AG10803 (cell line): ENCODE measurements around the gene KLKB1.

ENCODE experiments used
- DNase-seq: peaks from one replicate; pipeline ENCODE4 v3.0.0; 2010; ENCODE audit warnings: low read depth
- H3K4me3 ChIP-seq: 2 replicates; pipeline ENCODE4 v1.5.1; 2011; ENCODE audit warnings: mild to moderate bottlenecking, low read length, control low read depth
- TF ChIP-seq, protein P1 (sequence below): conservative IDR thresholded peaks from 2 replicates; pipeline ENCODE4 v1.5.1; 2011; ENCODE audit warnings: mild to moderate bottlenecking, low read length, control low read depth, inconsistent platforms

KLKB1 gene

GRCh38 chr4:186227221-186227620, at the start of gene KLKB1:
KLKB1 (plus strand) TSS chr4:186227507; CDS start chr4:186228196, 689 bp downstream.
- no peak within 1 kb of the TSS for H3K4me3 ChIP-seq
- TF ChIP-seq, protein P1, sequence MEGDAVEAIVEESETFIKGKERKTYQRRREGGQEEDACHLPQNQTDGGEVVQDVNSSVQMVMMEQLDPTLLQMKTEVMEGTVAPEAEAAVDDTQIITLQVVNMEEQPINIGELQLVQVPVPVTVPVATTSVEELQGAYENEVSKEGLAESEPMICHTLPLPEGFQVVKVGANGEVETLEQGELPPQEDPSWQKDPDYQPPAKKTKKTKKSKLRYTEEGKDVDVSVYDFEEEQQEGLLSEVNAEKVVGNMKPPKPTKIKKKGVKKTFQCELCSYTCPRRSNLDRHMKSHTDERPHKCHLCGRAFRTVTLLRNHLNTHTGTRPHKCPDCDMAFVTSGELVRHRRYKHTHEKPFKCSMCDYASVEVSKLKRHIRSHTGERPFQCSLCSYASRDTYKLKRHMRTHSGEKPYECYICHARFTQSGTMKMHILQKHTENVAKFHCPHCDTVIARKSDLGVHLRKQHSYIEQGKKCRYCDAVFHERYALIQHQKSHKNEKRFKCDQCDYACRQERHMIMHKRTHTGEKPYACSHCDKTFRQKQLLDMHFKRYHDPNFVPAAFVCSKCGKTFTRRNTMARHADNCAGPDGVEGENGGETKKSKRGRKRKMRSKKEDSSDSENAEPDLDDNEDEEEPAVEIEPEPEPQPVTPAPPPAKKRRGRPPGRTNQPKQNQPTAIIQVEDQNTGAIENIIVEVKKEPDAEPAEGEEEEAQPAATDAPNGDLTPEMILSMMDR, result no peak
- DNase-seq, result no peak

DNA sequence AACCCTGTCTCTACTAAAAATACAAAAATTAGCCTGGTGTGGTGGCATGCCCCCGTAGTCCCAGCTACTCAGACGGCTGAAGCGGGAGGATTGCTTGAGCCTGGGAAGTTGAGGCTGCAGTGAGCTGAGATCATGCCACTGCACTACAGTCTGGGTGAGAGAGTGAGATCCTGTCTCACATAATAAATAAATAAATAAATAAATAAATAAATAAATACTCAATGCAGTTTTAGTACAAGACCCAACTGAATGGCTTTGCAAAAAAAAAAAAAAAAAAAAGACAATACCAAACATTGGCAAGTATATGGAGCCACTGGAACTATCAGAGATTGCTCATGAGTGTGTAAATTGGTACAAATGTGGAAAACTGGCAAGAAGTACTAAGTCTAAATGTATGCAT, 39.2 kb upstream of the KLKB1 start:
- no peak overlapping the region for H3K4me3 ChIP-seq
- TF ChIP-seq, protein P1, result no peak
- DNase-seq, result no peak

- H3K4me3 ChIP-seq, result no peak overlapping the region
- no peak for DNase-seq
- TF ChIP-seq, protein P1, result no peak
Observed at GRCh38 chr4:186189656-186190055, 37.7 kb upstream of the KLKB1 start.

DNA sequence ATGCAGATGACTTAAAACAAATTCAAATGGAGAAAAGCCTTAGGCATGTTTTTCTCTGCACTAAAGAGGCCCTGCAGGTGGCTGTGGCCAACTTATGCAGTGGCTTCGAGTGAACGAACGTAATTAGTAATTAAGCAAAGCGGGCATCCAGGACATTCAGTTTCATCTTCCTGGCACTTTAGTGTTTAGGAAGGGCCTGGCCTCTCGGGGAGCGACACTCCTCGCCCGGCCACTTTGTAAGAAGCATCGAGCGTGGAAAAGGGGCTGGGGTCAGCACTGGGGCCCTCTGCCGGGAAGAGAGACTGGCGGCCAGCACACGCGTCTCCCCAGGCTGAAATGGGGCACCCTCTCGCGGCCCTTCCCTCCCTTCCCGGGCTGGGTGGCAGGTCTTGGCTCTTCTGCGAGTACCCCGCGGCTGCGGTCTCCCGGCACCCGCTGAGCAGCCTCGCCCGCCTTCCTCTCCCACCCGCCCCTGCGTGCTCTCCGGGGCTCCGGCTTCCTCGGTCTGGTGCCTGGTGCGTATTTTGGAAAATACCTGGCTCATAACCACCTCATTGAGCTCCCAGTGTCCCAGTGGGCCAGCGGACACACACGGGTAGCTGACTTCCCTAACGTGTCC, 36.6 kb upstream of the KLKB1 start:
- peak; percentile 10 for DNase-seq
- peak overlapping the region; percentile 79 for H3K4me3 ChIP-seq
- TF ChIP-seq, protein P1, result 0 out of 2 replicates have a peak, but pooled peaks have one; percentile 8

DNA sequence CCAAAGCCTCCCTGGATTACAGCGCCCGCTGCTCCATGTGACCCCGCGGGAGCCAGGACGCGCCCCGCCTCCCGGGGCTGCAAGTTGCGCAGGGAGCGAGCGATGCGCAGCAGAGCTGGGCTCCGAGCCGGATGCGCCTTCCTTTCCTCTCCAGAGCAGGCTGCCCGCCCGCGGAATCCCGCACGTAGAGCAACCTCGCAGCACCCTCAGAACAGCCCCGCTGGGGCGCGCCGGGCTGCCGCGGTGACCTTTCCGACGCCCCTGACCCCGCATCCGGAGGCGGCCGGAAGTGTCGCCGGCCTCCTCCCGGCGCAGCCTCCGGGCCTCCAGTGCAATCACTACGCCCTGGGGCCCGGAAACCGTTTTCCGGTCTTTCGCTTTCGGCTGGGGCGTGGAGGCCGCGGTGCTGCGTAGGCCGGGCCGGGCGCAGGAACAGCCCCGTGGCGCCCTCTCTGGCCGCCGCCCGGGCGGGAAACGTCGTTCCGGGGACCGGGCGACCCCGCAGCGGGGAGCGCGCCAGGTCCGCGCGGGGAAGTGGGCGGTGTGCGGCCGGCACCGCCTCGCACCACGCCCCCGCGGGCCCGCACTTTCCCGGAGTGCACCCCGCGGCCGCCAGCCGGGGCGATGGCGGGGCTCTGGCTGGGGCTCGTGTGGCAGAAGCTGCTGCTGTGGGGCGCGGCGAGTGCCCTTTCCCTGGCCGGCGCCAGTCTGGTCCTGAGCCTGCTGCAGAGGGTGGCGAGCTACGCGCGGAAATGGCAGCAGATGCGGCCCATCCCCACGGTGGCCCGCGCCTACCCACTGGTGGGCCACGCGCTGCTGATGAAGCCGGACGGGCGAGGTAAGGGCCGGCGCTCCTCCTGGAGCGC, 35.9 kb upstream of the KLKB1 start, which contains the start of gene CYP4V2:
TSS of gene CYP4V2 (plus strand) at position 368 of the 866 bp plus-strand sequence. CDS start at position 625, 257 bp downstream.
- peak within 1 kb of the TSS; percentile 79 for H3K4me3 ChIP-seq
- peak; percentile 79 for DNase-seq
- TF ChIP-seq, protein P1, result peak; percentile 10; the same call in 1 of the 2 replicates

GRCh38 chr4:186192066-186192612, 35.2 kb upstream of the KLKB1 start:
- DNase-seq, result peak; percentile 53

More at GRCh38 chr4:186192066-186192612, 35.2 kb upstream of the KLKB1 start:
- H3K4me3 ChIP-seq, result peak overlapping the region; percentile 79
- TF ChIP-seq, protein P1, result no peak
